HEK293 (cell line): ENCODE measurements around the gene GPS1.

Experiments used
- CTCF ChIA-PET: fragments of 350-600 bp; formaldehyde crosslinking; extraction: SDS; loops from one replicate; lab custom pipeline; 2021; ENCODE audit warnings: antibody characterized with exemption; lab: Yijun Ruan, JAX
- POLR2A ChIA-PET: fragments of 300-600 bp; formaldehyde crosslinking; extraction: SDS; loops from one replicate; lab custom pipeline; 2020; ENCODE audit warnings: antibody characterized with exemption, inconsistent platforms; lab: Yijun Ruan, JAX
- H3K27ac ChIP-seq: fragments of 200-500 bp; sonication (Bioruptor generic); 2 replicates; pipeline ENCODE4 v1.5.1; 2014; ENCODE audit warnings: low read depth, low read length, control low read depth, inconsistent platforms; ENCODE audit errors: extremely low read depth
- H3K36me3 ChIP-seq, 2 experiments: fragments of 200-500 bp in 1 of 2; sonication (Bioruptor generic) in 1 of 2; 1 replicate in 1 of 2; 2 replicates in 1 of 2; pipeline ENCODE4 v1.5.1; 2014 to 2017; ENCODE audit warnings: inconsistent platforms in 2 of 2, low read length in 2 of 2; ENCODE audit not compliant: control insufficient read depth in 2 of 2, insufficient read depth in 1 of 2
- H3K4me1 ChIP-seq: fragments of 200-500 bp; sonication (Bioruptor generic); 2 replicates; pipeline ENCODE4 v1.5.1; 2014; ENCODE audit warnings: mild to moderate bottlenecking, low read length, inconsistent platforms; ENCODE audit not compliant: control insufficient read depth, insufficient read depth
- H3K4me3 ChIP-seq: 2 replicates; pipeline ENCODE4 v1.5.1; 2011; ENCODE audit warnings: low read depth, mild to moderate bottlenecking, control low read depth, low read length, moderate library complexity
- H3K9me3 ChIP-seq: fragments of 200-500 bp; sonication (Bioruptor generic); 2 replicates; pipeline ENCODE4 v1.5.1; 2014; ENCODE audit warnings: low read depth, low read length, inconsistent platforms; ENCODE audit not compliant: control insufficient read depth, insufficient read depth
- CTCF ChIP-seq: fragments of 450-650 bp; formaldehyde crosslinking; IDR thresholded peaks from 2 replicates; pipeline ENCODE4 v1.5.1; 2016; ENCODE audit warnings: missing biosample characterization, missing genetic modification characterization
- EGR2 ChIP-seq: fragments of 450-650 bp; formaldehyde crosslinking; IDR thresholded peaks from 2 replicates; pipeline ENCODE4 v1.5.1; 2016; ENCODE audit warnings: low read depth, missing biosample characterization, missing genetic modification characterization
- GFI1B ChIP-seq: fragments of 450-650 bp; formaldehyde crosslinking; IDR thresholded peaks from 2 replicates; pipeline ENCODE4 v1.5.1; 2016; ENCODE audit warnings: missing biosample characterization, missing genetic modification characterization
- ZNF510 ChIP-seq: fragments of 450-650 bp; formaldehyde crosslinking; IDR thresholded peaks from 2 replicates; pipeline ENCODE4 v1.5.1; 2018; ENCODE audit warnings: mild to moderate bottlenecking, missing genetic modification characterization, missing biosample characterization; ENCODE audit not compliant: insufficient replicate concordance
- ZNF513 ChIP-seq: fragments of 450-650 bp; IDR thresholded peaks from 2 replicates; pipeline ENCODE4 v1.5.1; 2018; ENCODE audit warnings: missing biosample characterization, missing genetic modification characterization
- ZNF560 ChIP-seq: fragments of 450-650 bp; formaldehyde crosslinking; IDR thresholded peaks from 2 replicates; pipeline ENCODE4 v1.5.1; 2017; ENCODE audit warnings: missing biosample characterization, missing genetic modification characterization, borderline replicate concordance
- ZNF639 ChIP-seq: fragments of 450-650 bp; formaldehyde crosslinking; IDR thresholded peaks from 2 replicates; pipeline ENCODE4 v1.5.1; 2016; ENCODE audit warnings: missing biosample characterization, missing genetic modification characterization
- ZNF660 ChIP-seq: fragments of 450-650 bp; IDR thresholded peaks from 2 replicates; pipeline ENCODE4 v1.5.1; 2018; ENCODE audit warnings: missing biosample characterization, mild to moderate bottlenecking, missing genetic modification characterization
- ZNF704 ChIP-seq: fragments of 450-650 bp; formaldehyde crosslinking; IDR thresholded peaks from 2 replicates; pipeline ENCODE4 v1.5.1; 2016; ENCODE audit warnings: missing biosample characterization, missing genetic modification characterization
- TF ChIP-seq, protein P1 (sequence below): fragments of 450-650 bp; formaldehyde crosslinking; IDR thresholded peaks from 2 replicates; pipeline ENCODE4 v1.5.1; 2016; ENCODE audit warnings: missing biosample characterization, missing genetic modification characterization, low read depth

Gene GPS1

GRCh38 chr17:82048571-82048971 lies 3.1 kb upstream of the GPS1 start (continued):
- TF ChIP-seq CTCF (tag by site-specific recombination) (no peak), EGR2 (peak; percentile 96)
- TF ChIP-seq, all 188 proteins: peak for 2

DNA sequence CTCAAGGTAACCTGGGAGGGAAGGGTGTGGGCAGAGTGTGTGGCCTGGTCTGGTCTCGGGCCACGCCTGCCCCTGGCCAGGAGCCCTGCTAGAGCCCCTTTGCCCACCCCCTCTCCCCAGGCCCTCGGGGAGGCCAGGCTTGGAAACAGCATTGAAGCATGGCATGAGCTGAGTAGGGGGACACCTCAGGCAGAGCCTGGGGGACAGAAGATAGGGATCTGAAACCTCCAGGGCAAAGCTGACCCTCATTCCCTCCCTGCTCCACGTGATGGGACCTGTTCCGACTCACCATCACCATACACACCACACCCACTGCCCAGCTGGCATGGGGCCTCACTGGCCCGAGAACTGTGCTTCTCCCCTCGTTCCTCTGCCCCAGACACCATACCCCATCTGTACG lies 2.6 kb upstream of the GPS1 start:
- no peak overlapping the region for H3K27ac ChIP-seq
- ChIA-PET POLR2A (interaction anchor here (14.2 kb wide), 1 partner anchor 11 kb away, joined by 96 read pairs; the partner anchor contains the start of gene DCXR), CTCF (interaction anchor here (1.0 to 1.1 kb wide), 3 partner anchors 11 to 19 kb away, joined by 3 to 4 read pairs (median 3); partner anchors contain the start of gene DCXR)
- no peak overlapping the region for H3K4me3 ChIP-seq
- H3K36me3 ChIP-seq = peaks cover 0 to 60% of the 10 kb centered on the region in 2 experiments; a peak in 1 of 3 replicates
- no peak for TF ChIP-seq ZNF704 (tag by site-specific recombination)
- TF ChIP-seq ZNF660 (tag by site-specific recombination) = no peak
- no peak for TF ChIP-seq EGR2
- no peak for TF ChIP-seq ZNF513 (tag by site-specific recombination)
- no peak for TF ChIP-seq GFI1B (tag by site-specific recombination)
- no peaks in the 10 kb centered on the region for H3K9me3 ChIP-seq
- H3K4me1 ChIP-seq = peaks cover 7% of the 10 kb centered on the region

GRCh38 chr17:82049521-82049971 lies 2.2 kb upstream of the GPS1 start:
- H3K27ac ChIP-seq = no peak overlapping the region
- CTCF ChIA-PET = interaction anchor here (0.5 to 1.1 kb wide), 6 partner anchors 12 to 140 kb away, joined by 3 to 4 read pairs (median 3); partner anchors contain the start of gene DCXR
- H3K9me3 ChIP-seq = no peaks in the 10 kb centered on the region
- no peak overlapping the region for H3K4me3 ChIP-seq
- POLR2A ChIA-PET = interaction anchor here (0.6 to 14.2 kb wide), 5 partner anchors 10 to 177 kb away, joined by 4 to 96 read pairs (median 4); partner anchors contain the start of gene DCXR
- TF ChIP-seq ZNF639 (tag by site-specific recombination) = no peak
- no peak for TF ChIP-seq ZNF510
- TF ChIP-seq, protein P1, sequence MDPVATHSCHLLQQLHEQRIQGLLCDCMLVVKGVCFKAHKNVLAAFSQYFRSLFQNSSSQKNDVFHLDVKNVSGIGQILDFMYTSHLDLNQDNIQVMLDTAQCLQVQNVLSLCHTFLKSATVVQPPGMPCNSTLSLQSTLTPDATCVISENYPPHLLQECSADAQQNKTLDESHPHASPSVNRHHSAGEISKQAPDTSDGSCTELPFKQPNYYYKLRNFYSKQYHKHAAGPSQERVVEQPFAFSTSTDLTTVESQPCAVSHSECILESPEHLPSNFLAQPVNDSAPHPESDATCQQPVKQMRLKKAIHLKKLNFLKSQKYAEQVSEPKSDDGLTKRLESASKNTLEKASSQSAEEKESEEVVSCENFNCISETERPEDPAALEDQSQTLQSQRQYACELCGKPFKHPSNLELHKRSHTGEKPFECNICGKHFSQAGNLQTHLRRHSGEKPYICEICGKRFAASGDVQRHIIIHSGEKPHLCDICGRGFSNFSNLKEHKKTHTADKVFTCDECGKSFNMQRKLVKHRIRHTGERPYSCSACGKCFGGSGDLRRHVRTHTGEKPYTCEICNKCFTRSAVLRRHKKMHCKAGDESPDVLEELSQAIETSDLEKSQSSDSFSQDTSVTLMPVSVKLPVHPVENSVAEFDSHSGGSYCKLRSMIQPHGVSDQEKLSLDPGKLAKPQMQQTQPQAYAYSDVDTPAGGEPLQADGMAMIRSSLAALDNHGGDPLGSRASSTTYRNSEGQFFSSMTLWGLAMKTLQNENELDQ = no peak
- TF ChIP-seq ZNF560 (tag by site-specific recombination) = no peak
- H3K36me3 ChIP-seq = peaks cover 0 to 64% of the 10 kb centered on the region in 2 experiments; a peak in 1 of 3 replicates
- peaks cover 7% of the 10 kb centered on the region for H3K4me1 ChIP-seq
